K562 (cell line): ENCODE data around the gene HLA-DOA. TPM values are rescaled to one million over a fixed set of nuclear protein-coding genes. Genes with fewer than 3 reads are reported as not detected.

Source experiments
- C11orf30 ChIP-seq: fragments of 450-650 bp; IDR thresholded peaks from 2 replicates; pipeline ENCODE4 v1.6.1; 2016; ENCODE audit warnings: low read depth, mild to moderate bottlenecking
- GATAD2B ChIP-seq: fragments of 450-650 bp; IDR thresholded peaks from 2 replicates; pipeline ENCODE4 v1.6.1; 2017; ENCODE audit warnings: mild to moderate bottlenecking, borderline replicate concordance
- MAFG ChIP-seq: fragments of 450-650 bp; conservative IDR thresholded peaks from 2 replicates; pipeline ENCODE4 v1.6.1; 2016; ENCODE audit warnings: missing genetic modification characterization, missing compliant biosample characterization
- MEIS2 ChIP-seq: fragments of 450-650 bp; IDR thresholded peaks from 2 replicates; pipeline ENCODE4 v1.6.1; 2014; ENCODE audit warnings: mild to moderate bottlenecking; ENCODE audit not compliant: partially characterized antibody
- PRPF4 ChIP-seq: fragments of 200-400 bp; formaldehyde crosslinking; IDR thresholded peaks from one replicate; pipeline ENCODE4 v1.6.1; 2017; ENCODE audit warnings: low read length, low read depth, mild to moderate bottlenecking; ENCODE audit not compliant: insufficient read depth, poor library complexity, severe bottlenecking
- RAD51 ChIP-seq: fragments of 450-650 bp; IDR thresholded peaks from 2 replicates; pipeline ENCODE4 v1.7.1; 2016; ENCODE audit warnings: low read depth, mild to moderate bottlenecking, borderline replicate concordance
- RBM14 ChIP-seq: fragments of 200-400 bp; formaldehyde crosslinking; IDR thresholded peaks from 2 replicates; pipeline ENCODE4 v1.6.1; 2018; ENCODE audit warnings: low read depth, mild to moderate bottlenecking, low read length, moderate library complexity, borderline replicate concordance; ENCODE audit not compliant: insufficient read depth
- RHOXF2B ChIP-seq: fragments of 250-450 bp; sonication (Bioruptor Pico); conservative IDR thresholded peaks from 2 replicates; pipeline ENCODE4 v1.5.1; 2021
- SIN3B ChIP-seq: fragments of 450-650 bp; IDR thresholded peaks from 2 replicates; pipeline ENCODE4 v1.6.1; 2017; ENCODE audit warnings: low read depth, mild to moderate bottlenecking, moderate library complexity
- SMAD4 ChIP-seq: fragments of 250-450 bp; sonication (Bioruptor Pico); conservative IDR thresholded peaks from 2 replicates; pipeline ENCODE4 v1.8.0; 2021; ENCODE audit warnings: inconsistent platforms, mild to moderate bottlenecking, moderate library complexity
- TCFL5 ChIP-seq: fragments of 250-450 bp; sonication (Bioruptor Pico); conservative IDR thresholded peaks from 2 replicates; pipeline ENCODE4 v1.6.1; 2021; ENCODE audit warnings: mild to moderate bottlenecking, moderate library complexity, matching md5 sums
- ZNF239 ChIP-seq: fragments of 250-450 bp; sonication (Bioruptor Pico); IDR thresholded peaks from 2 replicates; pipeline ENCODE4 v1.4.0; 2020; ENCODE audit warnings: mild to moderate bottlenecking
- ZNF431 ChIP-seq: sonication (generic); formaldehyde crosslinking; IDR thresholded peaks from 2 replicates; pipeline ENCODE4 v1.8.0; 2022; ENCODE audit warnings: mild to moderate bottlenecking, missing genetic modification reagents
- polyA plus RNA-seq, 8 experiments: library from polyadenylated mRNA; depleted of rRNA in 4 of 8; stranded (reverse) in 5 of 8; unstranded in 3 of 8; fragments of >200 nt; fragmentation: Nextera tagmentation in 2 of 8; fragmentation: Illumina TruSeq in 1 of 8; extraction: Ambion mirVana in 2 of 8; extraction: Trizol in 1 of 8; gene quantifications; 2 replicates each; pipeline versions ENCODE4 v1.2.1 to v1.2.3, GENCODE V29; 2011 to 2014; ENCODE audit warnings: inconsistent platforms in 1 of 8, missing spikeins in 1 of 8
- total RNA-seq, 7 experiments: library from RNA; depleted of rRNA in 6 of 7; stranded (reverse); fragments of >200 nt in 6 of 7; fragmentation: Illumina TruSeq in 2 of 7; extraction: Trizol in 2 of 7; gene quantifications; 2 replicates each; pipeline versions ENCODE4 v1.2.1 to v1.2.3, GENCODE V29; 2011 to 2021; ENCODE audit warnings: low replicate concordance in 1 of 7
- TF ChIP-seq, protein P1 (sequence below): sonication (generic); formaldehyde crosslinking; IDR thresholded peaks from 2 replicates; pipeline ENCODE4 v1.8.1; 2023; ENCODE audit warnings: mild to moderate bottlenecking, missing genetic modification reagents
- TF ChIP-seq, protein P2 (sequence below): fragments of 250-450 bp; sonication (Bioruptor Pico); IDR thresholded peaks from 2 replicates; pipeline ENCODE4 v1.8.0; 2022; ENCODE audit warnings: moderate library complexity, mild to moderate bottlenecking, inconsistent platforms
- TF ChIP-seq, protein P3 (sequence below): fragments of 250-450 bp; sonication (Bioruptor Pico); IDR thresholded peaks from 2 replicates; pipeline ENCODE4 v1.8.0; 2021; ENCODE audit warnings: moderate library complexity, mild to moderate bottlenecking, inconsistent platforms
- TF ChIP-seq, protein P4 (sequence below): fragments of 150-350 bp; conservative IDR thresholded peaks from 2 replicates; pipeline ENCODE4 v1.6.1; 2014; ENCODE audit warnings: low read length
- TF ChIP-seq, protein P5 (sequence below): fragments of 250-450 bp; sonication (Bioruptor Pico); IDR thresholded peaks from 2 replicates; pipeline ENCODE4 v1.8.0; 2022; ENCODE audit warnings: moderate library complexity, mild to moderate bottlenecking, inconsistent platforms

HLA-DOA gene
- total and polyA plus RNA-seq, 9 of the 15 experiments (the other 6 are each of a cell fraction or from before 2014, with no cell fraction given) = 0.07 TPM; not detected in 8

DNA sequence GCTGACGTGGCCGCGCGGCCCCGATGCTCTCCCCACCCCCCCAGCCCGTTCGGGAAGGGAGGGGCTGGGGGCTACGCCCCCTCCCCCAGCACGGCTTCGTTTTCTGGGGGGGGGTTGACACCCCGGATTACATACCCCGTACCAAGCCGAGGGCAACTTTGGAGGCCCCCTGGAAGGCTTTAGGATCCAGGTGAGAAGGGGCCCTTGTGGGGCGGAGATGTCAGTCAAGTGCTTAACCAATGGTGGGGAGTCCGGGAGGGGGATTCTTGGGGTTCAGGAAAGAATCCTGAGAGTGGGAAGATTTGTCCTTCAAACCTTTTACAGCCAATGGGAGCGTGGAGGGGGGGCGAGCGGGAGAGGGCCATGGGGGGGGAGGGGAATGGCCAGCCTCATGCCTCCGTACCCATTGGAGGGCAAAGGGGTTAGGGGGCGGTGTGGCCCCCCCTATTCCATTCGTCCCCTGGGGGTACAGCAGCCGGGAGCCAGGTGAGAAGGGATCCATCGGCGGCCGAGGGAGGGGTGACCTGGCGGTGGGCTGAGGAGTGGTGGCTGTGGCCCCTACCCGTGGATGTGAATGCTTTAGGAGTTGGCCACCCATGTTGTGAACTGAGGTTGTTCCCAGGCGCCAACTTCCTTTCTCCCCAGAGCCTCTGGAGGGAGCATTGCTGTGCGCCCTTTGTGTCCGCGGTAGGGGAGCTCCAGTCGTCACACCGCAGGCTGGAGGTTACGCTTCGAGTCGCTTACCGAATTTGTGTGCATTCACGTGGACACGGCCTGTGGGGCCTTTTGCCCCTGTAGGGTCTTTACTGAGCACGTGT lies 40.3 kb downstream of the HLA-DOA start (continued):
- TF ChIP-seq, protein P1, sequence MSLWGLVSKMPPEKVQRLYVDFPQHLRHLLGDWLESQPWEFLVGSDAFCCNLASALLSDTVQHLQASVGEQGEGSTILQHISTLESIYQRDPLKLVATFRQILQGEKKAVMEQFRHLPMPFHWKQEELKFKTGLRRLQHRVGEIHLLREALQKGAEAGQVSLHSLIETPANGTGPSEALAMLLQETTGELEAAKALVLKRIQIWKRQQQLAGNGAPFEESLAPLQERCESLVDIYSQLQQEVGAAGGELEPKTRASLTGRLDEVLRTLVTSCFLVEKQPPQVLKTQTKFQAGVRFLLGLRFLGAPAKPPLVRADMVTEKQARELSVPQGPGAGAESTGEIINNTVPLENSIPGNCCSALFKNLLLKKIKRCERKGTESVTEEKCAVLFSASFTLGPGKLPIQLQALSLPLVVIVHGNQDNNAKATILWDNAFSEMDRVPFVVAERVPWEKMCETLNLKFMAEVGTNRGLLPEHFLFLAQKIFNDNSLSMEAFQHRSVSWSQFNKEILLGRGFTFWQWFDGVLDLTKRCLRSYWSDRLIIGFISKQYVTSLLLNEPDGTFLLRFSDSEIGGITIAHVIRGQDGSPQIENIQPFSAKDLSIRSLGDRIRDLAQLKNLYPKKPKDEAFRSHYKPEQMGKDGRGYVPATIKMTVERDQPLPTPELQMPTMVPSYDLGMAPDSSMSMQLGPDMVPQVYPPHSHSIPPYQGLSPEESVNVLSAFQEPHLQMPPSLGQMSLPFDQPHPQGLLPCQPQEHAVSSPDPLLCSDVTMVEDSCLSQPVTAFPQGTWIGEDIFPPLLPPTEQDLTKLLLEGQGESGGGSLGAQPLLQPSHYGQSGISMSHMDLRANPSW (CRISPR knock-in tag) = no peak; the same call in 1 of the 2 replicates
- TF ChIP-seq TCFL5 = no peak
- TF ChIP-seq RAD51 = no peak
- TF ChIP-seq, protein P2, sequence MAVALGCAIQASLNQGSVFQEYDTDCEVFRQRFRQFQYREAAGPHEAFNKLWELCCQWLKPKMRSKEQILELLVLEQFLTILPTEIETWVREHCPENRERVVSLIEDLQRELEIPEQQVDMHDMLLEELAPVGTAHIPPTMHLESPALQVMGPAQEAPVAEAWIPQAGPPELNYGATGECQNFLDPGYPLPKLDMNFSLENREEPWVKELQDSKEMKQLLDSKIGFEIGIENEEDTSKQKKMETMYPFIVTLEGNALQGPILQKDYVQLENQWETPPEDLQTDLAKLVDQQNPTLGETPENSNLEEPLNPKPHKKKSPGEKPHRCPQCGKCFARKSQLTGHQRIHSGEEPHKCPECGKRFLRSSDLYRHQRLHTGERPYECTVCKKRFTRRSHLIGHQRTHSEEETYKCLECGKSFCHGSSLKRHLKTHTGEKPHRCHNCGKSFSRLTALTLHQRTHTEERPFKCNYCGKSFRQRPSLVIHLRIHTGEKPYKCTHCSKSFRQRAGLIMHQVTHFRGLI (CRISPR knock-in tag) = no peak
- 0 out of 2 replicates have a peak, but pooled peaks have one; percentile 25 for TF ChIP-seq RBM14
- TF ChIP-seq ZNF239 (CRISPR knock-in tag) = no peak
- TF ChIP-seq RHOXF2B = no peak
- no peak for TF ChIP-seq SMAD4 (CRISPR knock-in tag)
- no peak for TF ChIP-seq MAFG
- TF ChIP-seq PRPF4 = peak; percentile 18
- no peak for TF ChIP-seq GATAD2B
- TF ChIP-seq, protein P3, sequence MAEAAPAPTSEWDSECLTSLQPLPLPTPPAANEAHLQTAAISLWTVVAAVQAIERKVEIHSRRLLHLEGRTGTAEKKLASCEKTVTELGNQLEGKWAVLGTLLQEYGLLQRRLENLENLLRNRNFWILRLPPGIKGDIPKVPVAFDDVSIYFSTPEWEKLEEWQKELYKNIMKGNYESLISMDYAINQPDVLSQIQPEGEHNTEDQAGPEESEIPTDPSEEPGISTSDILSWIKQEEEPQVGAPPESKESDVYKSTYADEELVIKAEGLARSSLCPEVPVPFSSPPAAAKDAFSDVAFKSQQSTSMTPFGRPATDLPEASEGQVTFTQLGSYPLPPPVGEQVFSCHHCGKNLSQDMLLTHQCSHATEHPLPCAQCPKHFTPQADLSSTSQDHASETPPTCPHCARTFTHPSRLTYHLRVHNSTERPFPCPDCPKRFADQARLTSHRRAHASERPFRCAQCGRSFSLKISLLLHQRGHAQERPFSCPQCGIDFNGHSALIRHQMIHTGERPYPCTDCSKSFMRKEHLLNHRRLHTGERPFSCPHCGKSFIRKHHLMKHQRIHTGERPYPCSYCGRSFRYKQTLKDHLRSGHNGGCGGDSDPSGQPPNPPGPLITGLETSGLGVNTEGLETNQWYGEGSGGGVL (CRISPR knock-in tag) = no peak
- no peak for TF ChIP-seq SIN3B
- TF ChIP-seq, protein P4, sequence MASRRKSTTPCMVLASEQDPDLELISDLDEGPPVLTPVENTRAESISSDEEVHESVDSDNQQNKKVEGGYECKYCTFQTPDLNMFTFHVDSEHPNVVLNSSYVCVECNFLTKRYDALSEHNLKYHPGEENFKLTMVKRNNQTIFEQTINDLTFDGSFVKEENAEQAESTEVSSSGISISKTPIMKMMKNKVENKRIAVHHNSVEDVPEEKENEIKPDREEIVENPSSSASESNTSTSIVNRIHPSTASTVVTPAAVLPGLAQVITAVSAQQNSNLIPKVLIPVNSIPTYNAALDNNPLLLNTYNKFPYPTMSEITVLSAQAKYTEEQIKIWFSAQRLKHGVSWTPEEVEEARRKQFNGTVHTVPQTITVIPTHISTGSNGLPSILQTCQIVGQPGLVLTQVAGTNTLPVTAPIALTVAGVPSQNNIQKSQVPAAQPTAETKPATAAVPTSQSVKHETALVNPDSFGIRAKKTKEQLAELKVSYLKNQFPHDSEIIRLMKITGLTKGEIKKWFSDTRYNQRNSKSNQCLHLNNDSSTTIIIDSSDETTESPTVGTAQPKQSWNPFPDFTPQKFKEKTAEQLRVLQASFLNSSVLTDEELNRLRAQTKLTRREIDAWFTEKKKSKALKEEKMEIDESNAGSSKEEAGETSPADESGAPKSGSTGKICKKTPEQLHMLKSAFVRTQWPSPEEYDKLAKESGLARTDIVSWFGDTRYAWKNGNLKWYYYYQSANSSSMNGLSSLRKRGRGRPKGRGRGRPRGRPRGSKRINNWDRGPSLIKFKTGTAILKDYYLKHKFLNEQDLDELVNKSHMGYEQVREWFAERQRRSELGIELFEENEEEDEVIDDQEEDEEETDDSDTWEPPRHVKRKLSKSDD = no peak
- no peak for TF ChIP-seq C11orf30
- peak; percentile 75; the same call in 1 of the 2 replicates for TF ChIP-seq ZNF431 (CRISPR knock-in tag)
- TF ChIP-seq, protein P5, sequence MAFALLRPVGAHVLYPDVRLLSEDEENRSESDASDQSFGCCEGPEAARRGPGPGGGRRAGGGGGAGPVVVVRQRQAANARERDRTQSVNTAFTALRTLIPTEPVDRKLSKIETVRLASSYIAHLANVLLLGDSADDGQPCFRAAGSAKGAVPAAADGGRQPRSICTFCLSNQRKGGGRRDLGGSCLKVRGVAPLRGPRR (CRISPR knock-in tag) = no peak
- no peak for TF ChIP-seq MEIS2
